Upper lobe of left lung (tissue), 4 donors: ENCODE measurements around the gene SCN8A.

Experiments used
- CTCF ChIP-seq, 6 experiments: fragments of 450-650 bp in 4 of 6; fragments of 200-600 bp in 2 of 6; sonication (generic) in 2 of 6; IDR thresholded peaks; one replicate each; pipeline ENCODE4 v1.5.1; 2016 to 2019; ENCODE audit warnings: antibody characterized with exemption in 6 of 6
- EP300 ChIP-seq, 4 donors: sonication (generic); formaldehyde crosslinking; IDR thresholded peaks; one replicate each; pipeline ENCODE4 v1.5.1; 2017; ENCODE audit warnings: antibody characterized with exemption in 4 of 4, control low read depth in 2 of 4
- POLR2AphosphoS5 ChIP-seq, 2 donors: sonication (generic); formaldehyde crosslinking; IDR thresholded peaks; one replicate each; pipeline ENCODE4 v1.5.1; 2017; ENCODE audit warnings: antibody characterized with exemption in 2 of 2

GRCh38 chr12:51815571-51815970 is 224.5 kb downstream of the SCN8A start:
- TF ChIP-seq POLR2AphosphoS5 (IDR thresholded peaks at IDR 0.05): no peak
- TF ChIP-seq CTCF (IDR thresholded peaks at IDR 0.05): no peak
- TF ChIP-seq EP300 (IDR thresholded peaks at IDR 0.05): no peak
